ENCODE measurements around the gene KIF5C.

Gene KIF5C

GRCh38 chr2:148888003-148888501 lies 13.0 kb downstream of the KIF5C start:
- no peak for DNase-seq

- DNase-seq: no peak
Measured at GRCh38 chr2:148888986-148889385, 14.0 kb downstream of the KIF5C start.

- no peak for DNase-seq
Measured at GRCh38 chr2:148893906-148894305, 18.9 kb downstream of the KIF5C start.

GRCh38 chr2:148896136-148896535 lies 21.1 kb downstream of the KIF5C start:
- no peak for DNase-seq

GRCh38 chr2:148899638-148900318 lies 24.8 kb downstream of the KIF5C start:
- no peak for DNase-seq

- DNase-seq: no peak
Measured at GRCh38 chr2:148900350-148900837, 25.4 kb downstream of the KIF5C start.

- no peak for DNase-seq
Measured at GRCh38 chr2:148901142-148901541, 26.1 kb downstream of the KIF5C start.

GRCh38 chr2:148902798-148903197 lies 27.8 kb downstream of the KIF5C start:
- no peak for DNase-seq

GRCh38 chr2:148903294-148903693 lies 28.3 kb downstream of the KIF5C start:
- no peak for DNase-seq

- no peak for DNase-seq
Measured at GRCh38 chr2:148903979-148904378, 29.0 kb downstream of the KIF5C start.

GRCh38 chr2:148906124-148906523 lies 31.1 kb downstream of the KIF5C start:
- DNase-seq: no peak

GRCh38 chr2:148907085-148907785 lies 32.2 kb downstream of the KIF5C start:
- no peak for DNase-seq

- DNase-seq: no peak
Measured at GRCh38 chr2:148909114-148909513, 34.1 kb downstream of the KIF5C start.

- DNase-seq: no peak
Measured at GRCh38 chr2:148913061-148913460, 38.0 kb downstream of the KIF5C start.

- DNase-seq: no peak
Measured at GRCh38 chr2:148913492-148913891, 38.5 kb downstream of the KIF5C start.

- no peak for DNase-seq
Measured at GRCh38 chr2:148914463-148914862, 39.4 kb downstream of the KIF5C start.

- no peak for DNase-seq
Measured at GRCh38 chr2:148917431-148917830, 42.4 kb downstream of the KIF5C start.

GRCh38 chr2:148918554-148918953 lies 43.5 kb downstream of the KIF5C start:
- DNase-seq: no peak

- no peak for DNase-seq
Measured at GRCh38 chr2:148920559-148920958, 45.5 kb downstream of the KIF5C start.

- no peak for DNase-seq
Measured at GRCh38 chr2:148922062-148922461, 47.0 kb downstream of the KIF5C start.

- no peak for DNase-seq
Measured at GRCh38 chr2:148922776-148923475, 47.9 kb downstream of the KIF5C start.

GRCh38 chr2:148924514-148925178 lies 49.6 kb downstream of the KIF5C start:
- no peak for DNase-seq
